Osteocyte (in vitro differentiated cells): ENCODE results near the gene CBR1. TPM values are rescaled to one million over a fixed set of nuclear protein-coding genes. Genes with fewer than 3 reads are reported as not detected.

Source experiments
- DNase-seq: peaks from one replicate; pipeline ENCODE4 v3.0.0; 2021; ENCODE audit warnings: mixed read lengths; ENCODE audit not compliant: unreplicated experiment; ENCODE audit errors: extremely low spot score
- H3K27ac Mint-ChIP-seq: one replicate; pipeline ENCODE4 v1.8.0; 2021; ENCODE audit warnings: mild to moderate bottlenecking, mixed read lengths; ENCODE audit not compliant: unreplicated experiment
- H3K27me3 Mint-ChIP-seq: one replicate; pipeline ENCODE4 v1.8.0; 2021; ENCODE audit warnings: mixed read lengths; ENCODE audit not compliant: unreplicated experiment
- H3K36me3 Mint-ChIP-seq: one replicate; pipeline ENCODE4 v1.8.0; 2021; ENCODE audit warnings: mixed read lengths; ENCODE audit not compliant: unreplicated experiment
- H3K4me1 Mint-ChIP-seq: one replicate; pipeline ENCODE4 v1.8.0; 2021; ENCODE audit warnings: mixed read lengths; ENCODE audit not compliant: unreplicated experiment
- H3K4me3 Mint-ChIP-seq: one replicate; pipeline ENCODE4 v1.8.0; 2021; ENCODE audit warnings: mild to moderate bottlenecking, moderate library complexity, mixed read lengths; ENCODE audit not compliant: unreplicated experiment
- H3K9me3 Mint-ChIP-seq: one replicate; pipeline ENCODE4 v1.8.0; 2021; ENCODE audit warnings: mixed read lengths; ENCODE audit not compliant: unreplicated experiment
- CTCF ChIP-seq: fragments of 200-600 bp; sonication (generic); IDR thresholded peaks from 2 replicates; pipeline ENCODE4 v1.5.0; 2021; ENCODE audit warnings: antibody characterized with exemption, mild to moderate bottlenecking, moderate library complexity
- total RNA-seq: library from RNA; stranded (reverse); gene quantifications from 2 replicates; pipeline ENCODE4 v1.2.1, GENCODE V29; 2021

CBR1 gene
- total RNA-seq, 1 donor from 2014 or later: 17.2 TPM

GRCh38 chr21:36040389-36040788 lies 29.4 kb upstream of the CBR1 start:
- TF ChIP-seq CTCF: no peak
- H3K27ac Mint-ChIP-seq: no peak overlapping the region
- no peaks in the 10 kb centered on the region for H3K27me3 Mint-ChIP-seq
- H3K36me3 Mint-ChIP-seq: peaks cover 61% of the 10 kb centered on the region
- no peak overlapping the region for H3K4me3 Mint-ChIP-seq
- H3K4me1 Mint-ChIP-seq: no peaks in the 10 kb centered on the region
- DNase-seq: no peak
- no peaks in the 10 kb centered on the region for H3K9me3 Mint-ChIP-seq

- H3K9me3 Mint-ChIP-seq: no peaks in the 10 kb centered on the region
- H3K4me3 Mint-ChIP-seq: no peak overlapping the region
- no peaks in the 10 kb centered on the region for H3K4me1 Mint-ChIP-seq
- DNase-seq: no peak
- H3K27me3 Mint-ChIP-seq: no peaks in the 10 kb centered on the region
- H3K36me3 Mint-ChIP-seq: peaks cover 57% of the 10 kb centered on the region
- no peak for TF ChIP-seq CTCF
- no peak overlapping the region for H3K27ac Mint-ChIP-seq
These were observed 27.9 kb upstream of the CBR1 start for GRCh38 chr21:36041910-36042309.

- TF ChIP-seq CTCF: no peak
- Mint-ChIP-seq H3K27ac (no peak overlapping the region), H3K36me3 (peaks cover 61% of the 10 kb centered on the region)
These were observed 25.8 kb upstream of the CBR1 start for GRCh38 chr21:36044056-36044455.

GRCh38 chr21:36045993-36046392 lies 23.8 kb upstream of the CBR1 start:
- no peak overlapping the region for H3K27ac Mint-ChIP-seq
- no peak for TF ChIP-seq CTCF
- no peaks in the 10 kb centered on the region for H3K27me3 Mint-ChIP-seq
- H3K36me3 Mint-ChIP-seq: peaks cover 63% of the 10 kb centered on the region
- H3K4me3 Mint-ChIP-seq: no peak overlapping the region
- H3K9me3 Mint-ChIP-seq: no peaks in the 10 kb centered on the region
- no peak for DNase-seq
- no peaks in the 10 kb centered on the region for H3K4me1 Mint-ChIP-seq

More at GRCh38 chr21:36044056-36044455, 25.8 kb upstream of the CBR1 start:
- H3K4me3 Mint-ChIP-seq: no peak overlapping the region
- no peaks in the 10 kb centered on the region for H3K9me3 Mint-ChIP-seq
- no peaks in the 10 kb centered on the region for H3K27me3 Mint-ChIP-seq
- no peaks in the 10 kb centered on the region for H3K4me1 Mint-ChIP-seq
- DNase-seq: no peak

- no peak overlapping the region for H3K4me3 Mint-ChIP-seq
These were observed 22.7 kb upstream of the CBR1 start for GRCh38 chr21:36047139-36047538.

More at GRCh38 chr21:36047139-36047538, 22.7 kb upstream of the CBR1 start:
- Mint-ChIP-seq H3K27ac (no peak overlapping the region), H3K9me3 (no peaks in the 10 kb centered on the region), H3K4me1 (no peaks in the 10 kb centered on the region), H3K27me3 (no peaks in the 10 kb centered on the region), H3K36me3 (peaks cover 60% of the 10 kb centered on the region)
- no peak for DNase-seq
- no peak for TF ChIP-seq CTCF
